ENCODE data around the gene MBD4.

Gene MBD4

DNA sequence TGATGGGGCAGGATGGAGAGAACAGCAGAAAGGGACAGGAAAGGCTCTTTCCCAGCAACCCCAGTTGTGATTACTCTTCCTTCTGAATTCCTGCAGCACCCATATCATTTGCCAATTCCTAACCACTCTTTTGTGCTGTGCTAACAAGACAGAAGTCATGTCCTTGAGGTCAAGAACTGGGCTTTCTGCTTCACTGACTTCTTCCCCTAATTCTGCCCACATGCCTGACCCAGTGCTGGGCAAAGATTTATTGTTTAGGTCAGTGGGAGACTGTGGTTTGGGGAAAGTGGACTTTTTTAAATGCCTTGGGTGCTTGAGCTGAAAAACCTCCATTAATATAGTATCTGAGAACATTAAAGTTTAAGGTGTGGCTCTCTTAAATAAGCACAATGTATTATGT, 7.1 kb downstream of the MBD4 start:
- Histone ChIP-seq H3K36me3 (ENCODE audit: insufficient read depth, low read length) (peaks cover 77% of the 10 kb centered on the region), H3K27ac (no peak overlapping the region), H3K4me3 (no peak overlapping the region), H3K9ac (ENCODE audit: insufficient read length) (no peak overlapping the region), H3K9me3 (ENCODE audit: low read depth, low read length) (no peaks in the 10 kb centered on the region)
- DNase-seq (ENCODE audit: low read depth, low spot score), result no peak
- no peak for TF ChIP-seq EZH2 (IDR thresholded peaks at IDR 0.05)
- no peak for TF ChIP-seq FOXP2 (optimal IDR thresholded peaks at IDR 0.05; ENCODE audit: control extremely low read depth, extremely low read length, insufficient read depth)
- TF ChIP-seq POLR2AphosphoS5 (IDR thresholded peaks at IDR 0.05; ENCODE audit: borderline replicate concordance, low read depth, low read length), result no peak

DNA sequence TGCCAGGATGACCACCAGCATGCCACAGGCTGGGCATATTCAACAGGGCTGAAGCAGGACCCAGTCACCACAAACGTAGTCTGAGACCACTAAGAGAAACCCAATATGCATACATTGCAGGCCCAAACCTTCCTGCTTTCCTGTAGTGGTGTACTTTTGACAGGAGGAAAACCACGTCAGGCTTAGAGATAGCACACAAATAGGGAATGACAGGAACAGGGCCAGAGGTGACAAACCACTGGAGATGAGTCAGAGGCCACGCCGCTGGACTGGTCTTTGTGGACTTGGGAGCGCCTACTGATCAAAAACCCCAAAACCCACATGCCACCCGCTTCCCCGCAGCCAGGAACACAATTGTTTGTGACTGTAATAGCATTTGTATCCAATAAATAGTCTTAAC, 7.7 kb downstream of the MBD4 start:
- no peak for DNase-seq (ENCODE audit: low read depth, low spot score)
- Histone ChIP-seq H3K36me3 (ENCODE audit: insufficient read depth, low read length) (peaks cover 70% of the 10 kb centered on the region), H3K27ac (no peak overlapping the region), H3K4me3 (no peak overlapping the region), H3K9me3 (ENCODE audit: low read depth, low read length) (no peaks in the 10 kb centered on the region), H3K9ac (ENCODE audit: insufficient read length) (no peak overlapping the region)
- TF ChIP-seq EZH2 (IDR thresholded peaks at IDR 0.05) (no peak), FOXP2 (optimal IDR thresholded peaks at IDR 0.05; ENCODE audit: control extremely low read depth, extremely low read length, insufficient read depth) (no peak), POLR2AphosphoS5 (IDR thresholded peaks at IDR 0.05; ENCODE audit: borderline replicate concordance, low read depth, low read length) (no peak)

DNA sequence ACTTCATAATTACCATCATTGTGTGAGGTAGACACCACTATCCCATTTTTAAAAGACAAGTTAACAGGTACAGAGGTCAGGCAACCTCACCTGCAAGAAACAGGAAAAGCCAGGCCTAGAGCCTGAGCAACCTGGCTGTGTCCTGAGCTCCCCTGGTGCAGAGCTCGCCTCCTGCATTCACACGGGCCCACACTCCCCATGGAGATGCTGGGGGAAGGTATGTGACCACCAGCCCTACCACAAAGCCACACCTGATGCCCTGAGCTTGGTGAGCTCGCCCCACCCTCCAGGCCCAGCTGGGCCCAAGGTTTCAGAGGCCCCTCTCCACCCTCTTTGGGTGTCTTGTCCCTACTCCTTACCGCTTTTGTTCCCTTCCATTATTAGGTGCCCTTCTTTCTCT, 10.1 kb downstream of the MBD4 start:
- H3K9ac ChIP-seq (ENCODE audit: insufficient read length), result no peak overlapping the region
- peak; percentile 43; the same call in 1 of the 2 replicates for TF ChIP-seq POLR2AphosphoS5 (IDR thresholded peaks at IDR 0.05; ENCODE audit: borderline replicate concordance, low read depth, low read length)
- no peak for TF ChIP-seq EZH2 (IDR thresholded peaks at IDR 0.05)
- no peak for TF ChIP-seq FOXP2 (optimal IDR thresholded peaks at IDR 0.05; ENCODE audit: control extremely low read depth, extremely low read length, insufficient read depth)
- peak overlapping the region; percentile 77 for H3K27ac ChIP-seq
- H3K36me3 ChIP-seq (ENCODE audit: insufficient read depth, low read length), result peaks cover 46% of the 10 kb centered on the region
- H3K9me3 ChIP-seq (ENCODE audit: low read depth, low read length), result no peaks in the 10 kb centered on the region
- no peak for DNase-seq (ENCODE audit: low read depth, low spot score)
- no peak overlapping the region for H3K4me3 ChIP-seq

DNA sequence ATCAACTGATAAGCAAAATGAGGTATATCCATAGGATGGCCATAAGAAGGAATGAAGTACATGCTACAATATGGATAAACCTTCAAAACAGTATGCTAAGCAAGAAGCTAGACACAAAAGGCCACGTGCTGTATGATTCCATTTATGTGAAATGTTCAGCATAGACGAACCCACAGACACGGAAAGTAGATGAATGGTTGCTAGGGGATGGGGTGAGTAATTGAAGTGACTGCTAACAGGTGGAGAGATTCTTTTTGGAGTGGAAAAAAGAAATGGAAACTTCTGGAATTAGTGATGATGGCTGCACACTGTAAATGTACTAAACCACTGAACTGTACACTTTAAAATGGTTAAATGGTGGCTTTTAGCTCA, 10.7 kb downstream of the MBD4 start:
- Histone ChIP-seq H3K4me3 (peak overlapping the region; percentile 87), H3K9ac (ENCODE audit: insufficient read length) (peak overlapping the region; percentile 77), H3K9me3 (ENCODE audit: low read depth, low read length) (no peaks in the 10 kb centered on the region), H3K27ac (peak overlapping the region; percentile 77), H3K36me3 (ENCODE audit: insufficient read depth, low read length) (peaks cover 41% of the 10 kb centered on the region)
- TF ChIP-seq POLR2AphosphoS5 (IDR thresholded peaks at IDR 0.05; ENCODE audit: borderline replicate concordance, low read depth, low read length) (no peak), EZH2 (IDR thresholded peaks at IDR 0.05) (no peak), FOXP2 (optimal IDR thresholded peaks at IDR 0.05; ENCODE audit: control extremely low read depth, extremely low read length, insufficient read depth) (no peak)
- DNase-seq (ENCODE audit: low read depth, low spot score), result no peak

DNA sequence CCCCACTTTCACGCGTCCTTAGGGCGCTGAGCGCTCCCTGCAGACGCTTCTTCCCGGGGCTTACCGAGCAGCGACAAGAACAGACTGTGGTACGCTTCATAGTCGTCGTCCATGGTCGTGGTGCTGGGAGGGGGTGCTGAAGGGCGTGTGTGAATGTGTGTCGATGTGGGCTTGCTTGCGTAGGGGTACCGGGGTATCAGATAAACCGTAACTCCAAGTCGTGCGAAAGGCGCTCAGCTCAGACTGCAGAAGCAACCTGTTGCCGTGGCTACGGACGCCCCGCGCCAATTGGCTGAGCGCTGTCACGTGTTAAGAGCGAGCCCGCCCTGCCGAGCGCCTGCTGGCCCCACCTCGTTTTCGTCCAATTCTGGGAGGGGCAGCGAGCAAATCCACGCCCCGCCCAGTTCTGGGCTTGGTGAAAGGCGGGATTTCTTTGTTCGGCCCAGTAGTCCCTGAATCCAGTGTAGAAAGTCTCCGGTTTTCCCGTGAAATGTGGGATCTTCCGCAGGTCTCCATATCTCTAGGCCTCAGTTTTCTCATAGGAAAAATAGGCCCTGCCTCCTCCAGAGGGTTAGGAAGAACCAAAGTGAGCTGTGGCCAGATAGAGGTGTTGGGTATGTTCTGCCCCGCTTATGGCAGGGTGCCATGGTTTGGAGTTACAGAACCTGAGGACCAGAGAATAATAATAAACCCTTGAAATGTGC, 11.2 kb downstream of the MBD4 start, which contains the start of gene EFCAB12:
TSS of gene EFCAB12 (minus strand) at position 261 of the 704 bp plus-strand sequence. CDS start at position 113, 148 bp downstream.
- peak; percentile 83 for DNase-seq (ENCODE audit: low read depth, low spot score)
- H3K9me3 ChIP-seq (ENCODE audit: low read depth, low read length), result no peaks in the 10 kb centered on the region
- peak within 1 kb of the TSS; percentile 77 for H3K9ac ChIP-seq (ENCODE audit: insufficient read length)
- TF ChIP-seq POLR2AphosphoS5 (IDR thresholded peaks at IDR 0.05; ENCODE audit: borderline replicate concordance, low read depth, low read length) (peak; percentile 87), EZH2 (IDR thresholded peaks at IDR 0.05) (no peak)
- H3K36me3 ChIP-seq (ENCODE audit: insufficient read depth, low read length), result peaks cover 35% of the 10 kb centered on the region
- peak within 1 kb of the TSS; percentile 87 for H3K4me3 ChIP-seq
- H3K27ac ChIP-seq, result peak within 1 kb of the TSS; percentile 77

DNA sequence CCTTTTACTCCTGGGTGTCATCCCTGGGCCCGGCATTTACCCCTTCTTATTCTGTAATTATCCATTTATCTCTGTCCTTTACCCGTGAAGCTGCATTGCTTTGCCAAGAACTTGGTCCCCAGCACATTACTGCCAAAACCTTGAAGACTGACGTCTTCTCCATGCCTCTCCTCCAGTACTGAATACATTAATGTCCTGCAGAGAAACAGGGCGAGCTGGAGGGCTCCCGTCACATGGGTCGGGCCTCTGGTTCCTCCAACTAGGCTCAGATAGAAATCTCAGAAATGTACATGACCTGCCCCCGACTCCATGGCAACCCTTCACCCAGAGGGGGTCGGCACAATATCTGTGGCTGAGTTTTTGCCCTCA, 11.8 kb downstream of the MBD4 start:
- H3K4me3 ChIP-seq, result peak overlapping the region; percentile 87
- peak overlapping the region; percentile 31 for H3K9ac ChIP-seq (ENCODE audit: insufficient read length)
- no peak overlapping the region for H3K27ac ChIP-seq
- H3K36me3 ChIP-seq (ENCODE audit: insufficient read depth, low read length), result peaks cover 30% of the 10 kb centered on the region
- DNase-seq (ENCODE audit: low read depth, low spot score), result no peak
- H3K9me3 ChIP-seq (ENCODE audit: low read depth, low read length), result no peaks in the 10 kb centered on the region
- TF ChIP-seq POLR2AphosphoS5 (IDR thresholded peaks at IDR 0.05; ENCODE audit: borderline replicate concordance, low read depth, low read length), result no peak
- TF ChIP-seq FOXP2 (optimal IDR thresholded peaks at IDR 0.05; ENCODE audit: control extremely low read depth, extremely low read length, insufficient read depth), result no peak
- TF ChIP-seq EZH2 (IDR thresholded peaks at IDR 0.05), result no peak

DNA sequence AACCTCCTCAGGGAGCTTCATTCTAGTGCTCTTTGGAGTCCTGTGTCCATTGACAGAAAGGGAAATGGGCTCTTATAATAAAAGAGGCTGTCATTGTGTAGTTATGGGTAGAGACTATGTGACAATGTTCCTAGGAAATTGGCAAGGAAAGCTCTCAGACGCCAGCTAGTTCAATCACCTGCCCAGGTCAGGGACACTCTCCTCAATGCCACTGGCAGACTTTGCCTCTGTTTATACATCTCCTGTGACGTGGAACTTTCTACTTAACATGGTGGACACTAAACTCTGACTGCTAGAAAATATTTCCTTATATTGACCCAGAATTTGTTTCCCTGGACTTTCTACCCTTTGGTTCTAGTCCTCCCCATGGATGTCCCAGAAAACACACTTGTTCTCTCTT, 14.1 kb downstream of the MBD4 start:
- no peaks in the 10 kb centered on the region for H3K9me3 ChIP-seq (ENCODE audit: low read depth, low read length)
- peaks cover 10% of the 10 kb centered on the region; the same call in 1 of the 2 replicates for H3K36me3 ChIP-seq (ENCODE audit: insufficient read depth, low read length)
- H3K4me3 ChIP-seq, result no peak overlapping the region
- no peak for DNase-seq (ENCODE audit: low read depth, low spot score)
- no peak overlapping the region for H3K27ac ChIP-seq
- H3K9ac ChIP-seq (ENCODE audit: insufficient read length), result no peak overlapping the region
- TF ChIP-seq EZH2 (IDR thresholded peaks at IDR 0.05) (no peak), FOXP2 (optimal IDR thresholded peaks at IDR 0.05; ENCODE audit: control extremely low read depth, extremely low read length, insufficient read depth) (no peak)

DNA sequence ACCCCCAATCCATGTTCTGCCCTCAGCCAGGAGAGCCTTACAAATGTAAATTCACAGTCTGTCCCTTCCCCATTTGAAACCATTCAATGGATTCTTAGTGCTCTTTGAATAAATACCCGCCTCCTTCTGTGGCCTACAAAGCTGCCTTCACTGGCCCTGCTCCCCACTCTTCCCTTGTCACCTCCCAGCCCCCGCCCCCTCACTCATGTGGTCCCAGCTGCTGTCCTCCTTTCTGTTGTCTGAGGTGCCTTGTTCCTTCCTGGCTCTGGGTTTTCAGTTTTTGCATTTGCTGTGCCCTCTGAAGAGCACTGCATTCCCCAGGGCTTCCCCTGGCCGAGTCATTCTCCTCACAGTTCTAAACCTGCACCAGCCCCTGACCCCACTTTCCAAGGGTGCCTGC, 14.5 kb downstream of the MBD4 start:
- no peak for DNase-seq (ENCODE audit: low read depth, low spot score)
- H3K27ac ChIP-seq, result no peak overlapping the region
- no peaks in the 10 kb centered on the region for H3K9me3 ChIP-seq (ENCODE audit: low read depth, low read length)
- H3K9ac ChIP-seq (ENCODE audit: insufficient read length), result no peak overlapping the region
- peaks cover 8% of the 10 kb centered on the region; the same call in 1 of the 2 replicates for H3K36me3 ChIP-seq (ENCODE audit: insufficient read depth, low read length)
- TF ChIP-seq POLR2AphosphoS5 (IDR thresholded peaks at IDR 0.05; ENCODE audit: borderline replicate concordance, low read depth, low read length) (no peak), EZH2 (IDR thresholded peaks at IDR 0.05) (no peak), FOXP2 (optimal IDR thresholded peaks at IDR 0.05; ENCODE audit: control extremely low read depth, extremely low read length, insufficient read depth) (no peak)
- no peak overlapping the region for H3K4me3 ChIP-seq

Data from SK-N-MC (cell line).